H1 (cell line): ENCODE results near the gene ACSF3. TPM values are rescaled to one million over a fixed set of nuclear protein-coding genes. Genes with fewer than 3 reads are reported as not detected.

ENCODE experiments used
- CTCF ChIA-PET: fragments of 300-600 bp; sonication (Branson Sonifier 250); formaldehyde crosslinking; loops from one replicate; lab custom pipeline; 2021; ENCODE audit not compliant: partially characterized antibody; lab: Charles Lee
- POLR2A ChIA-PET: fragments of 300-600 bp; sonication (Branson Sonifier 250); formaldehyde crosslinking; loops from one replicate; lab custom pipeline; 2021; ENCODE audit warnings: inconsistent platforms; ENCODE audit not compliant: partially characterized antibody; lab: Charles Lee
- DNase-seq, 2 experiments: peaks; one replicate each; pipeline versions ENCODE4 v3.0.0 to v3.0.0-alpha.2; 2010 to 2022; ENCODE audit warnings: low spot score in 2 of 2, low read depth in 1 of 2, mixed read lengths in 1 of 2
- FAIRE-seq: peaks from 2 replicates; lab custom pipeline; 2011; peaks lifted over from hg19 to GRCh38; lab: Jason Lieb, UNC
- H2AFZ ChIP-seq: 2 replicates; pipeline ENCODE4 v1.8.1; 2012; ENCODE audit warnings: low read length, inconsistent platforms
- H2AK5ac ChIP-seq: 2 replicates; pipeline ENCODE4 v1.6.1; 2013; ENCODE audit warnings: low read depth, low read length
- H2BK120ac ChIP-seq: replicated peaks from 2 replicates; pipeline ENCODE3; 2013; ENCODE audit warnings: low read depth, low read length, inconsistent platforms
- H2BK12ac ChIP-seq: 2 replicates; pipeline ENCODE4 v1.6.1; 2013; ENCODE audit warnings: low read depth, low read length
- H2BK15ac ChIP-seq: 2 replicates; pipeline ENCODE4 v1.6.1; 2013; ENCODE audit warnings: low read length
- H2BK20ac ChIP-seq: 2 replicates; pipeline ENCODE4 v1.6.1; 2013; ENCODE audit warnings: low read length
- H2BK5ac ChIP-seq: 2 replicates; pipeline ENCODE4 v1.6.1; 2013; ENCODE audit warnings: low read depth, low read length
- H3K14ac ChIP-seq: 2 replicates; pipeline ENCODE4 v1.6.1; 2013; ENCODE audit warnings: inconsistent platforms; ENCODE audit not compliant: insufficient read length
- H3K18ac ChIP-seq: 2 replicates; pipeline ENCODE4 v1.6.1; 2013; ENCODE audit warnings: low read length; ENCODE audit errors: extremely low read depth
- H3K23ac ChIP-seq: 2 replicates; pipeline ENCODE4 v1.6.1; 2013; ENCODE audit warnings: inconsistent platforms; ENCODE audit not compliant: insufficient read length
- H3K23me2 ChIP-seq: 2 replicates; pipeline ENCODE4 v1.6.1; 2013; ENCODE audit warnings: low read depth, low read length
- H3K27ac ChIP-seq: 2 replicates; pipeline ENCODE4 v1.6.1; 2011; ENCODE audit warnings: low read depth, low read length, inconsistent platforms
- H3K27me3 ChIP-seq, 4 experiments: replicated peaks in 1 of 4; 1 replicate in 1 of 4; 2 replicates in 3 of 4; pipeline versions ENCODE4 v1.6.1 to v1.8.1; 2011 to 2013; ENCODE audit warnings: low read length in 3 of 4, mild to moderate bottlenecking in 3 of 4, inconsistent platforms in 2 of 4, mixed read lengths in 2 of 4, moderate library complexity in 1 of 4; ENCODE audit not compliant: control insufficient read depth in 3 of 4, insufficient read depth in 3 of 4; ENCODE audit errors: extremely low read depth in 1 of 4
- H3K36me3 ChIP-seq, 4 experiments: 2 replicates each; pipeline versions ENCODE4 v1.6.1 to v1.8.1; 2011 to 2013; ENCODE audit warnings: mild to moderate bottlenecking in 4 of 4, low read length in 3 of 4, moderate library complexity in 2 of 4, control low read depth in 1 of 4, inconsistent platforms in 1 of 4; ENCODE audit not compliant: insufficient read depth in 4 of 4, control insufficient read depth in 2 of 4
- H3K4ac ChIP-seq: replicated peaks from 2 replicates; pipeline ENCODE3; 2013; ENCODE audit warnings: low read length, low read depth, mixed read lengths, inconsistent platforms; ENCODE audit not compliant: insufficient read length
- H3K4me1 ChIP-seq, 4 experiments: replicated peaks in 1 of 4; 1 replicate in 1 of 4; 2 replicates in 3 of 4; pipeline versions ENCODE4 v1.6.1 to v1.8.1; 2011 to 2013; ENCODE audit warnings: low read length in 3 of 4, inconsistent platforms in 2 of 4, mixed read lengths in 1 of 4; ENCODE audit not compliant: insufficient read depth in 4 of 4, control insufficient read depth in 3 of 4
- H3K4me2 ChIP-seq, 2 experiments: 2 replicates each; pipeline versions ENCODE4 v1.6.1 to v1.8.1; 2011 to 2013; ENCODE audit warnings: low read depth in 2 of 2, low read length in 2 of 2, control low read depth in 1 of 2, inconsistent platforms in 1 of 2, mild to moderate bottlenecking in 1 of 2; ENCODE audit not compliant: insufficient read depth in 1 of 2
- H3K4me3 ChIP-seq, 4 experiments: fragments of 200-600, 300-600 bp in 1 of 4; sonication (generic), shearing (Covaris generic), sonication (Bioruptor Twin) in 1 of 4; 2 replicates each; pipeline versions ENCODE4 v1.5.1 to v1.8.1; 2011 to 2016; ENCODE audit warnings: low read length in 4 of 4, low read depth in 3 of 4, control low read depth in 2 of 4, inconsistent platforms in 2 of 4, mild to moderate bottlenecking in 2 of 4, mixed read lengths in 1 of 4, moderate library complexity in 1 of 4; ENCODE audit not compliant: insufficient read depth in 2 of 4; ENCODE audit errors: extremely low read depth in 1 of 4
- H3K56ac ChIP-seq: replicated peaks from 2 replicates; pipeline ENCODE3; 2013; ENCODE audit warnings: low read depth, mild to moderate bottlenecking, mixed read lengths, low read length, inconsistent platforms; ENCODE audit not compliant: insufficient read length
- H3K79me1 ChIP-seq: 2 replicates; pipeline ENCODE4 v1.6.1; 2013; ENCODE audit warnings: low read depth, low read length, control low read depth
- H3K79me2 ChIP-seq, 2 experiments: 2 replicates each; pipeline versions ENCODE4 v1.6.1 to v1.8.1; 2012 to 2013; ENCODE audit warnings: low read length in 2 of 2, mild to moderate bottlenecking in 2 of 2, inconsistent platforms in 1 of 2; ENCODE audit not compliant: insufficient read depth in 2 of 2, control insufficient read depth in 1 of 2
- H3K9ac ChIP-seq, 4 experiments: replicated peaks in 1 of 4; 1 replicate in 1 of 4; 2 replicates in 3 of 4; pipeline versions ENCODE4 v1.6.1 to v1.8.1; 2011 to 2013; ENCODE audit warnings: low read depth in 3 of 4, low read length in 3 of 4, control low read depth in 2 of 4, mild to moderate bottlenecking in 2 of 4, moderate library complexity in 2 of 4, inconsistent platforms in 1 of 4; ENCODE audit errors: extremely low read depth in 1 of 4
- H3K9me3 ChIP-seq, 2 experiments: 2 replicates each; pipeline versions ENCODE4 v1.6.1 to v1.8.1; 2012 to 2013; ENCODE audit warnings: mild to moderate bottlenecking in 2 of 2, moderate library complexity in 2 of 2, control low read depth in 1 of 2, inconsistent platforms in 1 of 2, low read depth in 1 of 2, low read length in 1 of 2, mixed read lengths in 1 of 2; ENCODE audit not compliant: insufficient read depth in 2 of 2
- H4K20me1 ChIP-seq, 2 experiments: replicated peaks in 1 of 2; 2 replicates each; pipeline versions ENCODE3 to v1.8.1; 2011 to 2013; ENCODE audit warnings: inconsistent platforms in 2 of 2, low read length in 2 of 2, mild to moderate bottlenecking in 1 of 2; ENCODE audit not compliant: insufficient read depth in 2 of 2, control insufficient read depth in 1 of 2
- H4K5ac ChIP-seq: 2 replicates; pipeline ENCODE4 v1.6.1; 2013; ENCODE audit warnings: low read length, low read depth, mixed read lengths, inconsistent platforms; ENCODE audit not compliant: insufficient read length
- H4K8ac ChIP-seq: 2 replicates; pipeline ENCODE4 v1.8.0; 2013; ENCODE audit warnings: mild to moderate bottlenecking, moderate library complexity, low read length, inconsistent platforms; ENCODE audit not compliant: insufficient read depth; ENCODE audit errors: extremely low read depth
- H4K91ac ChIP-seq: replicated peaks from 2 replicates; pipeline ENCODE3; 2013; ENCODE audit warnings: low read length, mixed read lengths, inconsistent platforms; ENCODE audit not compliant: insufficient read length
- BACH1 ChIP-seq: IDR thresholded peaks from 2 replicates; pipeline ENCODE4 v1.6.1; 2012; ENCODE audit warnings: low read length, improper control_type of control experiment
- EP300 ChIP-seq, 2 experiments: IDR thresholded peaks; 1 replicate in 1 of 2; 2 replicates in 1 of 2; pipeline ENCODE4 v1.6.1; 2011 to 2012; ENCODE audit warnings: low read depth in 2 of 2, low read length in 2 of 2, mild to moderate bottlenecking in 2 of 2, borderline replicate concordance in 1 of 2, inconsistent platforms in 1 of 2, moderate library complexity in 1 of 2
- FOSL1 ChIP-seq: IDR thresholded peaks from 2 replicates; pipeline ENCODE4 v1.6.1; 2011; ENCODE audit warnings: mild to moderate bottlenecking, low read depth, low read length, moderate library complexity; ENCODE audit not compliant: insufficient read depth
- NANOG ChIP-seq: IDR thresholded peaks from 2 replicates; pipeline ENCODE4 v1.6.1; 2011; ENCODE audit warnings: low read length, low read depth, mild to moderate bottlenecking, inconsistent platforms; ENCODE audit not compliant: insufficient read depth, poor library complexity, severe bottlenecking
- RFX5 ChIP-seq: IDR thresholded peaks from 2 replicates; pipeline ENCODE4 v1.6.1; 2011; ENCODE audit warnings: low read depth, low read length, improper control_type of control experiment, borderline replicate concordance
- WGBS, 2 experiments: shearing (Covaris generic) in 1 of 2; methylation state at CpG; one replicate each; pipeline versions ENCODE4 v1.1.6 to v1.1.7; 2013 to 2015; ENCODE audit warnings: low lambda C conversion rate in 2 of 2, mixed read lengths in 2 of 2, inconsistent platforms in 1 of 2, low coverage in 1 of 2, missing lambda C conversion rate in 1 of 2; ENCODE audit not compliant: insufficient replicate concordance in 2 of 2, insufficient coverage in 1 of 2, insufficient read length in 1 of 2; ENCODE audit errors: extremely low coverage in 1 of 2, missing lambda C conversion rate in 1 of 2; 5-methylcytosine and 5-hydroxymethylcytosine counted together
- polyA plus RNA-seq, 7 experiments: library from polyadenylated mRNA; depleted of rRNA in 3 of 7; stranded (reverse) in 5 of 7; unstranded in 2 of 7; fragments of >200 nt in 5 of 7; fragments of 200-250 nt in 2 of 7; gene quantifications; 1 replicate in 5 of 7; 2 replicates in 1 of 7; 4 replicates in 1 of 7; pipeline versions ENCODE4 v1.2.1 to v1.2.3, GENCODE V29; 2011 to 2013; ENCODE audit warnings: missing spikeins in 2 of 7, mixed read lengths in 2 of 7
- total RNA-seq: library from RNA; stranded (reverse); fragmentation: NEBNext Ultra II Directional; extraction: Animal tissue kit (Norgen Biotek cat#: 25700); gene quantifications from 2 replicates; pipeline ENCODE4 v1.2.1, GENCODE V29; 2021

The ACSF3 gene
- total and polyA plus RNA-seq, 2 of the 8 experiments (the other 6 are each of a cell fraction or from before 2014, with no cell fraction given), result 15.6 to 22.9 TPM

GRCh38 chr16:89179656-89180315 lies 86.1 kb downstream of the ACSF3 start:
- Histone ChIP-seq H2BK120ac (no peak overlapping the region), H3K27me3 (no peaks in the 10 kb centered on the region; a peak in 2 of 7 replicates), H3K79me1 (no peaks in the 10 kb centered on the region), H3K23ac (no peak overlapping the region), H3K4me1 (no peaks in the 10 kb centered on the region), H2AK5ac (no peak overlapping the region), H2BK20ac (no peak overlapping the region), H4K5ac (no peak overlapping the region), H3K56ac (no peak overlapping the region), H4K91ac (no peak overlapping the region), H2BK5ac (no peak overlapping the region), H3K9me3 (no peaks in the 10 kb centered on the region), H2BK15ac (no peak overlapping the region), H3K4ac (no peak overlapping the region), H3K79me2 (no peaks in the 10 kb centered on the region), H4K8ac (no peak overlapping the region; the same call in 1 of the 2 replicates), H3K27ac (no peak overlapping the region), H2AFZ (no peak overlapping the region), H3K4me2 (no peak overlapping the region), H4K20me1 (peaks cover 0 to 1% of the 10 kb centered on the region in 2 experiments), H2BK12ac (no peak overlapping the region), H3K4me3 (no peak overlapping the region), H3K36me3 (no peaks in the 10 kb centered on the region), H3K9ac (no peak overlapping the region), H3K23me2 (no peaks in the 10 kb centered on the region), H3K18ac (no peak overlapping the region), H3K14ac (no peak overlapping the region)
- FAIRE-seq (no peak), DNase-seq (peak in 1 of 2 experiments; percentile 41)
- CTCF ChIA-PET, result interaction anchor here (0.7 to 3.0 kb wide), 6 partner anchors 9 to 417 kb away, joined by 3 to 11 read pairs (median 3); no protein-coding TSS in a partner anchor
- POLR2A ChIA-PET, result interaction anchor here (0.9 kb wide), 2 partner anchors 20 to 370 kb away, joined by 3 read pairs; partner anchors contain the start of gene SLC22A31
- TF ChIP-seq RFX5 (no peak), FOSL1 (no peak), NANOG (no peak), BACH1 (no peak), EP300 (IDR thresholded peaks at IDR 0.05; ENCODE audit: borderline replicate concordance in 1 of 2, low read depth in 2 of 2, low read length in 2 of 2) (no peak)
- 88% methylated on average over 16 of the region's 25 CpGs; no CpG with 5 or more reads in 1 of the 2 experiments for WGBS, 2 experiments
